ENCODE results near the gene CMTM8.

GRCh38 chr3:32293903-32294302 lies 55.4 kb downstream of the CMTM8 start:
- TF ChIP-seq IRF1 (CRISPR knock-in tag; IDR thresholded peaks at IDR 0.05) (no peak), FOXJ3 (CRISPR knock-in tag; IDR thresholded peaks at IDR 0.05; ENCODE audit: borderline replicate concordance) (no peak), CTCF (IDR thresholded peaks at IDR 0.05) (no peak), NR2C2 (CRISPR knock-in tag; IDR thresholded peaks at IDR 0.05) (no peak), ATF3 (CRISPR knock-in tag; conservative IDR thresholded peaks at IDR 0.05) (no peak)
